GM12878 (cell line): ENCODE results near the gene ZNF678. TPM values are rescaled to one million over a fixed set of nuclear protein-coding genes. Genes with fewer than 3 reads are reported as not detected.
"Not testable (repeated sequence)": the region's sequence is repeated elsewhere in the genome, so short reads cannot be mapped to it uniquely, and the experiment has no call there.

Experiments used
- ATAC-seq: fragments of 200-7000 bp; cut with Tn5 transposase; 3 replicates; pipeline ENCODE4 v1.9.1; 2020; ENCODE audit warnings: mild to moderate bottlenecking, moderate library complexity
- BruUV-seq: library from RNA; stranded (reverse); fragments of 400-500 nt; replicated peaks from 2 replicates; lab custom pipeline; 2021; lab: Mats Ljungman, UMichigan
- CTCF ChIA-PET: fragments of 300-600 bp; sonication (Branson Sonifier 250); formaldehyde crosslinking; extraction: SDS; loops from one replicate; lab custom pipeline; 2021; ENCODE audit warnings: inconsistent platforms; lab: Yijun Ruan, JAX
- POLR2A ChIA-PET: fragments of 350-600 bp; formaldehyde crosslinking; extraction: SDS; loops from one replicate; lab custom pipeline; 2021; ENCODE audit warnings: inconsistent platforms; lab: Charles Lee
- RAD21 ChIA-PET: fragments of 300-600 bp; sonication (Branson Sonifier 250); formaldehyde crosslinking; loops from one replicate; lab custom pipeline; 2023; ENCODE audit warnings: antibody characterized with exemption; ENCODE audit not compliant: unreplicated experiment; lab: Charles Lee
- SMC1A ChIA-PET: fragments of 300-600 bp; sonication (Branson Sonifier 250); formaldehyde crosslinking; loops from one replicate; lab custom pipeline; 2023; ENCODE audit not compliant: unreplicated experiment, uncharacterized antibody; lab: Charles Lee
- DNase-seq: peaks from one replicate; pipeline ENCODE4 v3.0.0-alpha.2; 2011; ENCODE audit warnings: low read depth, low spot score
- FAIRE-seq: peaks from 3 replicates; lab custom pipeline; 2011; peaks lifted over from hg19 to GRCh38; lab: Jason Lieb, UNC
- H2AFZ ChIP-seq: 2 replicates; pipeline ENCODE4 v1.6.0; 2011; ENCODE audit warnings: low read depth, low read length, control low read depth; ENCODE audit not compliant: control insufficient read depth
- H3K27ac ChIP-seq: 2 replicates; pipeline ENCODE4 v1.5.1; 2011; ENCODE audit warnings: control low read depth; ENCODE audit not compliant: control insufficient read depth, insufficient read depth
- H3K27me3 ChIP-seq, 2 experiments: replicated peaks in 1 of 2; 2 replicates each; pipeline versions ENCODE4 v1.6.0 to v1.6.1; 2011; ENCODE audit warnings: low read length in 1 of 2; ENCODE audit not compliant: control insufficient read depth in 2 of 2, insufficient read depth in 2 of 2
- H3K36me3 ChIP-seq, 2 experiments: 2 replicates each; pipeline ENCODE4 v1.5.1; 2011; ENCODE audit warnings: low read length in 1 of 2; ENCODE audit not compliant: control insufficient read depth in 2 of 2, insufficient read depth in 2 of 2
- H3K4me1 ChIP-seq: 2 replicates; pipeline ENCODE4 v1.6.1; 2011; ENCODE audit warnings: mild to moderate bottlenecking, low read length, moderate library complexity, mixed read lengths; ENCODE audit not compliant: control insufficient read depth, insufficient read depth
- H3K4me2 ChIP-seq: 2 replicates; pipeline ENCODE4 v1.6.0; 2011; ENCODE audit warnings: control low read depth; ENCODE audit not compliant: control insufficient read depth, insufficient read depth
- H3K4me3 ChIP-seq: fragments of 200-600 bp; sonication (generic); 2 replicates; pipeline ENCODE4 v1.5.1; 2016
- H3K79me2 ChIP-seq: 2 replicates; pipeline ENCODE4 v1.6.0; 2011; ENCODE audit warnings: low read length; ENCODE audit not compliant: control insufficient read depth, insufficient read depth
- H3K9ac ChIP-seq: 2 replicates; pipeline ENCODE4 v1.8.0; 2011; ENCODE audit warnings: low read length, control low read depth, mixed read lengths; ENCODE audit not compliant: control insufficient read depth, insufficient read depth
- H3K9me3 ChIP-seq: replicated peaks from 3 replicates; pipeline ENCODE4 v1.5.1; 2011; ENCODE audit warnings: mild to moderate bottlenecking, low read length; ENCODE audit not compliant: control insufficient read depth, insufficient read depth
- H4K20me1 ChIP-seq: 2 replicates; pipeline ENCODE4 v1.6.0; 2011; ENCODE audit not compliant: control insufficient read depth, insufficient read depth
- WGBS: methylation state at CpG from one replicate; pipeline ENCODE4 v1.1.6; 2016; ENCODE audit warnings: low lambda C conversion rate; ENCODE audit not compliant: insufficient replicate concordance, insufficient coverage; ENCODE audit errors: missing lambda C conversion rate; 5-methylcytosine and 5-hydroxymethylcytosine counted together
- in situ Hi-C: fragments of 300-500 bp; cut with MboI; formaldehyde crosslinking; loops from 9 replicates; pipeline ENCODE4 v1.14.3; 2018; ENCODE audit warnings: mixed read lengths
- intact Hi-C: fragments of 100-400 bp; cut with micrococcal nuclease; formaldehyde crosslinking; loops from one replicate; pipeline ENCODE4 v1.14.2; 2022; ENCODE audit not compliant: unreplicated experiment
- polyA plus RNA-seq, 11 experiments: library from polyadenylated mRNA; depleted of rRNA in 4 of 11; unstranded in 6 of 11; stranded (reverse) in 5 of 11; fragments of >200 nt; fragmentation: Nextera tagmentation in 4 of 11; fragmentation: Illumina TruSeq in 1 of 11; extraction: Ambion mirVana in 4 of 11; extraction: Trizol in 1 of 11; gene quantifications; 1 replicate in 1 of 11; 2 replicates in 10 of 11; pipeline versions ENCODE4 v1.2.1 to v1.2.3, GENCODE V29; 2011 to 2016; ENCODE audit warnings: inconsistent platforms in 2 of 11, missing spikeins in 2 of 11, low read depth in 1 of 11
- total RNA-seq, 4 experiments: library from RNA; depleted of rRNA in 3 of 4; stranded (reverse); fragments of >200 nt in 3 of 4; fragmentation: Illumina TruSeq in 1 of 4; extraction: Trizol in 1 of 4; gene quantifications; 2 replicates each; pipeline versions ENCODE4 v1.2.1 to v1.2.3, GENCODE V29; 2013 to 2021

ZNF678 gene
- total and polyA plus RNA-seq, 10 of the 15 experiments (the other 5 are each of a cell fraction or from before 2014, with no cell fraction given), result 1.4 to 10.4 (median 3.5) TPM

- H3K9ac ChIP-seq, CTCF ChIA-PET, H3K27me3 ChIP-seq, H3K79me2 ChIP-seq, SMC1A ChIA-PET, FAIRE-seq, DNase-seq, H3K4me3 ChIP-seq, intact Hi-C loops, H3K4me2 ChIP-seq, H2AFZ ChIP-seq, H3K9me3 ChIP-seq, BruUV-seq, ATAC-seq, in situ Hi-C loops, RAD21 ChIA-PET, H3K4me1 ChIP-seq, H3K36me3 ChIP-seq, H4K20me1 ChIP-seq, H3K27ac ChIP-seq, POLR2A ChIA-PET: not testable (repeated sequence)
- WGBS, result 81% methylated on average over 4 of the region's 4 CpGs
Observed at GRCh38 chr1:227589777-227590176, 26.4 kb downstream of the ZNF678 start.

DNA sequence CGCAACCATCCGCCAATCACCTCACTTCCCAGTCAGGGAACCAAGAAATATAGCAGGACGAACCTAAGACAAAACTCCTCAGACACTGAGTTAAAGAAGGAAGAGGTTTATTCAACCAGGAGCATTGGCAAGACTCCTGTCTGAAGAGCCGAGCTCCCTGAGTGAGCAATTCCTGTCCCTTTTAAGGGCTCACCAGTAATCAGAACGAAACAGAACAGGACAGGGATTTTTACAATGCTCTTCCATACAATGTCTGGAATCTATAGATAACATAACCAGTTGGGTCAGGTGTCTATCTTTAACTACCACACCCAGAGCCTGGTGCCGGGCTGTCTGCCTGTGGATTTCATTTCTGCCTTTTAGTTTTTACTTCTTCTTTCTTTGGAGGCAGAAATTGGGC is 32.9 kb downstream of the ZNF678 start:
- H3K27ac ChIP-seq, intact Hi-C loops, FAIRE-seq, H3K36me3 ChIP-seq, H3K4me3 ChIP-seq, H3K9me3 ChIP-seq, RAD21 ChIA-PET, H3K4me1 ChIP-seq, BruUV-seq, DNase-seq, H3K9ac ChIP-seq, H4K20me1 ChIP-seq, H3K27me3 ChIP-seq, POLR2A ChIA-PET, in situ Hi-C loops, SMC1A ChIA-PET, H2AFZ ChIP-seq, H3K4me2 ChIP-seq, H3K79me2 ChIP-seq, ATAC-seq, CTCF ChIA-PET: not testable (repeated sequence)
- WGBS, result 98% methylated on average over 6 of the region's 6 CpGs
